HEK293 (cell line): Measurements from ENCODE around the gene DOCK1.

ENCODE experiments used
- CTCF ChIA-PET: fragments of 350-600 bp; formaldehyde crosslinking; extraction: SDS; loops from one replicate; lab custom pipeline; 2021; ENCODE audit warnings: antibody characterized with exemption; lab: Yijun Ruan, JAX
- POLR2A ChIA-PET: fragments of 300-600 bp; formaldehyde crosslinking; extraction: SDS; loops from one replicate; lab custom pipeline; 2020; ENCODE audit warnings: antibody characterized with exemption, inconsistent platforms; lab: Yijun Ruan, JAX
- H3K27ac ChIP-seq: fragments of 200-500 bp; sonication (Bioruptor generic); 2 replicates; pipeline ENCODE4 v1.5.1; 2014; ENCODE audit warnings: low read depth, low read length, control low read depth, inconsistent platforms; ENCODE audit errors: extremely low read depth
- H3K36me3 ChIP-seq, 2 experiments: fragments of 200-500 bp in 1 of 2; sonication (Bioruptor generic) in 1 of 2; 1 replicate in 1 of 2; 2 replicates in 1 of 2; pipeline ENCODE4 v1.5.1; 2014 to 2017; ENCODE audit warnings: inconsistent platforms in 2 of 2, low read length in 2 of 2; ENCODE audit not compliant: control insufficient read depth in 2 of 2, insufficient read depth in 1 of 2
- H3K4me1 ChIP-seq: fragments of 200-500 bp; sonication (Bioruptor generic); 2 replicates; pipeline ENCODE4 v1.5.1; 2014; ENCODE audit warnings: mild to moderate bottlenecking, low read length, inconsistent platforms; ENCODE audit not compliant: control insufficient read depth, insufficient read depth
- H3K4me3 ChIP-seq: 2 replicates; pipeline ENCODE4 v1.5.1; 2011; ENCODE audit warnings: low read depth, mild to moderate bottlenecking, control low read depth, low read length, moderate library complexity
- H3K9me3 ChIP-seq: fragments of 200-500 bp; sonication (Bioruptor generic); 2 replicates; pipeline ENCODE4 v1.5.1; 2014; ENCODE audit warnings: low read depth, low read length, inconsistent platforms; ENCODE audit not compliant: control insufficient read depth, insufficient read depth
- BCL11A ChIP-seq: fragments of 450-650 bp; formaldehyde crosslinking; IDR thresholded peaks from 2 replicates; pipeline ENCODE4 v1.5.1; 2016; ENCODE audit warnings: low read depth, missing biosample characterization, missing genetic modification characterization
- GFI1B ChIP-seq: fragments of 450-650 bp; formaldehyde crosslinking; IDR thresholded peaks from 2 replicates; pipeline ENCODE4 v1.5.1; 2016; ENCODE audit warnings: missing biosample characterization, missing genetic modification characterization
- IKZF3 ChIP-seq: fragments of 450-650 bp; IDR thresholded peaks from 2 replicates; pipeline ENCODE4 v1.5.0; 2018; ENCODE audit warnings: missing biosample characterization, mild to moderate bottlenecking, missing genetic modification characterization, moderate library complexity
- PRDM1 ChIP-seq: fragments of 450-650 bp; formaldehyde crosslinking; IDR thresholded peaks from 2 replicates; pipeline ENCODE4; 2016; ENCODE audit warnings: missing biosample characterization, missing genetic modification characterization
- SCRT1 ChIP-seq: fragments of 450-650 bp; formaldehyde crosslinking; IDR thresholded peaks from 2 replicates; pipeline ENCODE4 v1.5.1; 2016; ENCODE audit warnings: missing biosample characterization, missing genetic modification characterization, borderline replicate concordance
- SCRT2 ChIP-seq: fragments of 450-650 bp; formaldehyde crosslinking; IDR thresholded peaks from 2 replicates; pipeline ENCODE4 v1.5.1; 2016; ENCODE audit warnings: missing biosample characterization, missing genetic modification characterization
- WT1 ChIP-seq: fragments of 450-650 bp; formaldehyde crosslinking; IDR thresholded peaks from 2 replicates; pipeline ENCODE4 v1.5.1; 2016; ENCODE audit warnings: missing biosample characterization, missing genetic modification characterization
- ZBTB8A ChIP-seq: fragments of 450-650 bp; formaldehyde crosslinking; IDR thresholded peaks from 2 replicates; pipeline ENCODE4 v1.5.1; 2016; ENCODE audit warnings: missing biosample characterization, missing genetic modification characterization
- ZFP41 ChIP-seq: fragments of 450-650 bp; formaldehyde crosslinking; IDR thresholded peaks from 2 replicates; pipeline ENCODE4 v1.5.1; 2016; ENCODE audit warnings: missing biosample characterization, missing genetic modification characterization, borderline replicate concordance
- ZNF114 ChIP-seq: fragments of 450-650 bp; formaldehyde crosslinking; IDR thresholded peaks from 2 replicates; pipeline ENCODE4 v1.5.0; 2017; ENCODE audit warnings: missing biosample characterization, missing genetic modification characterization
- ZNF169 ChIP-seq: fragments of 450-650 bp; formaldehyde crosslinking; IDR thresholded peaks from 2 replicates; pipeline ENCODE4 v1.5.1; 2016; ENCODE audit warnings: missing biosample characterization, missing genetic modification characterization
- ZNF184 ChIP-seq: fragments of 450-650 bp; IDR thresholded peaks from 2 replicates; pipeline ENCODE4 v1.5.1; 2018; ENCODE audit warnings: missing biosample characterization, mild to moderate bottlenecking, missing genetic modification characterization
- ZNF211 ChIP-seq: fragments of 450-650 bp; formaldehyde crosslinking; IDR thresholded peaks from 2 replicates; pipeline ENCODE4 v1.5.1; 2016; ENCODE audit warnings: low read depth, missing biosample characterization, missing genetic modification characterization
- ZNF366 ChIP-seq: fragments of 450-650 bp; formaldehyde crosslinking; conservative IDR thresholded peaks from 2 replicates; pipeline ENCODE4 v1.5.1; 2016; ENCODE audit warnings: missing biosample characterization, missing genetic modification characterization
- ZNF426 ChIP-seq: fragments of 450-650 bp; formaldehyde crosslinking; IDR thresholded peaks from 2 replicates; pipeline ENCODE4 v1.5.1; 2017; ENCODE audit warnings: missing biosample characterization, missing genetic modification characterization, mild to moderate bottlenecking, inconsistent platforms, moderate library complexity
- ZNF48 ChIP-seq: fragments of 450-650 bp; formaldehyde crosslinking; IDR thresholded peaks from 2 replicates; pipeline ENCODE4 v1.5.1; 2016; ENCODE audit warnings: missing biosample characterization, missing genetic modification characterization
- ZNF521 ChIP-seq: fragments of 450-650 bp; formaldehyde crosslinking; IDR thresholded peaks from 2 replicates; pipeline ENCODE4 v1.5.1; 2017; ENCODE audit warnings: missing biosample characterization, mild to moderate bottlenecking, missing genetic modification characterization
- ZNF658 ChIP-seq: fragments of 450-650 bp; formaldehyde crosslinking; IDR thresholded peaks from 2 replicates; pipeline ENCODE4; 2016; ENCODE audit warnings: missing biosample characterization, missing genetic modification characterization
- ZNF660 ChIP-seq: fragments of 450-650 bp; IDR thresholded peaks from 2 replicates; pipeline ENCODE4 v1.5.1; 2018; ENCODE audit warnings: missing biosample characterization, mild to moderate bottlenecking, missing genetic modification characterization
- ZNF701 ChIP-seq: fragments of 450-650 bp; formaldehyde crosslinking; IDR thresholded peaks from 2 replicates; pipeline ENCODE4 v1.5.1; 2016; ENCODE audit warnings: missing biosample characterization, missing genetic modification characterization
- ZNF785 ChIP-seq: fragments of 450-650 bp; formaldehyde crosslinking; IDR thresholded peaks from 2 replicates; pipeline ENCODE4 v1.5.1; 2016; ENCODE audit warnings: missing biosample characterization, missing genetic modification characterization
- ZNF843 ChIP-seq: fragments of 450-650 bp; formaldehyde crosslinking; IDR thresholded peaks from 2 replicates; pipeline ENCODE4 v1.5.1; 2016; ENCODE audit warnings: missing biosample characterization, missing genetic modification characterization
- TF ChIP-seq, protein P1 (sequence below): fragments of 450-650 bp; formaldehyde crosslinking; IDR thresholded peaks from 2 replicates; pipeline ENCODE4 v1.5.1; 2016; ENCODE audit warnings: missing biosample characterization, missing genetic modification characterization
- TF ChIP-seq, protein P2 (sequence below): fragments of 450-650 bp; formaldehyde crosslinking; IDR thresholded peaks from 2 replicates; pipeline ENCODE4 v1.5.1; 2016; ENCODE audit warnings: missing biosample characterization, missing genetic modification characterization
- TF ChIP-seq, protein P3 (sequence below): fragments of 450-650 bp; formaldehyde crosslinking; IDR thresholded peaks from 2 replicates; pipeline ENCODE4 v1.5.1; 2016; ENCODE audit warnings: missing biosample characterization, missing genetic modification characterization
- TF ChIP-seq, protein P4 (sequence below): fragments of 450-650 bp; formaldehyde crosslinking; IDR thresholded peaks from 2 replicates; pipeline ENCODE4 v1.5.1; 2017; ENCODE audit warnings: missing biosample characterization, mild to moderate bottlenecking, missing genetic modification characterization, moderate library complexity
- TF ChIP-seq, protein P5 (sequence below): fragments of 450-650 bp; formaldehyde crosslinking; IDR thresholded peaks from 2 replicates; pipeline ENCODE4 v1.5.1; 2016; ENCODE audit warnings: missing biosample characterization, missing genetic modification characterization

DOCK1 gene

DNA sequence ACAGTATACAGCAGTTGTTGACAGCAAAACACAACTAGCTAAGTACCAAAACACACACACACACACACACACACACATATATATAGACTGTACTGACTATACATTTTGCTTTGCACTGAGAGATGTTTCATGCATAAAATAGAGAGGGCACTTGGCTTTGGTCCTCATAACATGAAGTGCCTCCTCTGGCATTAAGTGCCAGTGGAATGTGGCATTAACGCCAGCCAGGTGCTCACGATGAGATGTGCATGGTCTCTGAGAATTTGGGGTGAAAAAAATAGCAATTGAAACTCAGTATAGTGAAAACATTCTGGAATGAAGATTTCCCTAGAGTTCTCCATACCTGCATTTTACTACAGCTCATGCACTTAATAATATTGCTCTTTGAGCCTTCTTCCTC, 361.2 kb downstream of the DOCK1 start:
- TF ChIP-seq IKZF3 (tag by site-specific recombination) = no peak
- no peak for TF ChIP-seq GFI1B (tag by site-specific recombination)
- TF ChIP-seq SCRT2 = no peak
- TF ChIP-seq, protein P1, sequence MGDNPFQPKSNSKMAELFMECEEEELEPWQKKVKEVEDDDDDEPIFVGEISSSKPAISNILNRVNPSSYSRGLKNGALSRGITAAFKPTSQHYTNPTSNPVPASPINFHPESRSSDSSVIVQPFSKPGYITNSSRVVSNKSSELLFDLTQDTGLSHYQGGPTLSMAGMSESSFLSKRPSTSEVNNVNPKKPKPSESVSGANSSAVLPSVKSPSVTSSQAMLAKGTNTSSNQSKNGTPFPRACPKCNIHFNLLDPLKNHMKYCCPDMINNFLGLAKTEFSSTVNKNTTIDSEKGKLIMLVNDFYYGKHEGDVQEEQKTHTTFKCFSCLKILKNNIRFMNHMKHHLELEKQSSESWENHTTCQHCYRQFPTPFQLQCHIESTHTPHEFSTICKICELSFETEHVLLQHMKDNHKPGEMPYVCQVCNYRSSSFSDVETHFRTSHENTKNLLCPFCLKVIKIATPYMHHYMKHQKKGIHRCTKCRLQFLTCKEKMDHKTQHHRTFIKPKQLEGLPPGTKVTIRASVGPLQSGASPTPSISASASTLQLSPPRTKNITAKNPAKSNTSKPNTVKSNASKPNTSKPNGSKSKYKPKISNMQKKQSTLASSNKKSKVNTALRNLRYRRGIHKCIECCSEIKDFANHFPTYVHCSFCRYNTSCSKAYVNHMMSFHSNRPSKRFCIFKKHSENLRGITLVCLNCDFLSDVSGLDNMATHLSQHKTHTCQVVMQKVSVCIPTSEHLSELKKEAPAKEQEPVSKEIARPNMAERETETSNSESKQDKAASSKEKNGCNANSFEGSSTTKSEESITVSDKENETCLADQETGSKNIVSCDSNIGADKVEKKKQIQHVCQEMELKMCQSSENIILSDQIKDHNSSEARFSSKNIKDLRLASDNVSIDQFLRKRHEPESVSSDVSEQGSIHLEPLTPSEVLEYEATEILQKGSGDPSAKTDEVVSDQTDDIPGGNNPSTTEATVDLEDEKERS (tag by site-specific recombination) = no peak
- TF ChIP-seq, protein P2, sequence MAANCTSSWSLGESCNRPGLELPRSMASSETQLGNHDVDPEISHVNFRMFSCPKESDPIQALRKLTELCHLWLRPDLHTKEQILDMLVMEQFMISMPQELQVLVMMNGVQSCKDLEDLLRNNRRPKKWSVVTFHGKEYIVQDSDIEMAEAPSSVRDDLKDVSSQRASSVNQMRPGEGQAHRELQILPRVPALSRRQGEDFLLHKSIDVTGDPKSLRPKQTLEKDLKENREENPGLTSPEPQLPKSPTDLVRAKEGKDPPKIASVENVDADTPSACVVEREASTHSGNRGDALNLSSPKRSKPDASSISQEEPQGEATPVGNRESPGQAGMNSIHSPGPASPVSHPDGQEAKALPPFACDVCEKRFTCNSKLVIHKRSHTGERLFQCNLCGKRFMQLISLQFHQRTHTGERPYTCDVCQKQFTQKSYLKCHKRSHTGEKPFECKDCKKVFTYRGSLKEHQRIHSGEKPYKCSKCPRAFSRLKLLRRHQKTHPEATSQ = no peak
- no peak overlapping the region for H3K4me3 ChIP-seq
- H3K4me1 ChIP-seq = no peaks in the 10 kb centered on the region
- no peak overlapping the region for H3K27ac ChIP-seq
- CTCF ChIA-PET = no interaction called here
- H3K36me3 ChIP-seq = no peaks in the 10 kb centered on the region
- POLR2A ChIA-PET = no interaction called here
- no peaks in the 10 kb centered on the region for H3K9me3 ChIP-seq

DNA sequence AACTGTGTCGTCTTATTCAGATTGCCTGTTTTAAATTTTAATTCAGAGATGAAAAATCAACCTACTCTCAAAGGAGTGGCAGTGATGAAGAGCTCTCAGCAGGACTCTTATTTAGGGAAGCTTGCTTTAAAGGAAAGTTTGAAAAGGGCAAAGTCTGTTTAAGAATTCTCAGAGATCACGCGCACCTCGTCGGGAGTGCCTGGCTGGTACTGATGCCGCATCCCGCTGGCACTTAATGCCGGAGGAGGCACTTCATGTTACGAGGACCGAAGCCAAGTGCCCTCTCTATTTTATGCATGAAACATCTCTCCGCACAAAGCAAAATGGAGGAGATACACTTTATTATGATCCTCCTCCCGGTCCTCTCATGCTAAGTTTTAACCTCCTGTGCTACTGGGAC, 362.2 kb downstream of the DOCK1 start:
- Histone ChIP-seq H3K36me3 (no peaks in the 10 kb centered on the region), H3K4me1 (no peaks in the 10 kb centered on the region), H3K4me3 (no peak overlapping the region), H3K27ac (no peak overlapping the region), H3K9me3 (no peaks in the 10 kb centered on the region)
- CTCF ChIA-PET = no interaction called here
- no peak for TF ChIP-seq BCL11A (tag by site-specific recombination)
- TF ChIP-seq SCRT1 = no peak
- no peak for TF ChIP-seq ZNF48
- no peak for TF ChIP-seq ZNF660 (tag by site-specific recombination)
- no peak for TF ChIP-seq ZNF521 (tag by site-specific recombination)
- TF ChIP-seq ZNF785 (tag by site-specific recombination) = no peak
- POLR2A ChIA-PET = no interaction called here

DNA sequence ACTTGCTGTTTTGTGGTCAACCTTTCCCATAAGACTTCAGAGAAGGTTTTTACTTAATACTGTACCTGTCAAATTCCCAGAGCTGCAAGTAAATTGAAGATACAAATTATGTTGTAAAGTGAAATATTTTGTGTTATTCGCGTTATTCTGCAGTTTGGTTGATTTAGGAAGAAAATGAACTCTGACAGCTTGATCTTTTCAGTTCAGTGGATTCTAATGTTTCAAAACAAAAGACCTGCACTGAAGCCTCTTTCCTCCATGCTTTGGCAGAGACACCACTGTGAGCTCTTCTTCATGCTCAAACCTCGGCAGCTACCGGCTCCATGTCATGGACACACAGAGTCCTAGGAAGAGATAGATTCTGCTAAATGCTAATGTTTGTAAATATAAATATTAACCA, 366.8 kb downstream of the DOCK1 start:
- Histone ChIP-seq H3K9me3 (no peaks in the 10 kb centered on the region), H3K36me3 (no peaks in the 10 kb centered on the region), H3K4me1 (no peaks in the 10 kb centered on the region), H3K27ac (no peak overlapping the region), H3K4me3 (no peak overlapping the region)
- ChIA-PET POLR2A (no interaction called here), CTCF (no interaction called here)
- no peak for TF ChIP-seq ZNF701 (tag by site-specific recombination)
- no peak for TF ChIP-seq ZNF843 (tag by site-specific recombination)
- TF ChIP-seq ZNF114 (tag by site-specific recombination) = no peak
- TF ChIP-seq, protein P3, sequence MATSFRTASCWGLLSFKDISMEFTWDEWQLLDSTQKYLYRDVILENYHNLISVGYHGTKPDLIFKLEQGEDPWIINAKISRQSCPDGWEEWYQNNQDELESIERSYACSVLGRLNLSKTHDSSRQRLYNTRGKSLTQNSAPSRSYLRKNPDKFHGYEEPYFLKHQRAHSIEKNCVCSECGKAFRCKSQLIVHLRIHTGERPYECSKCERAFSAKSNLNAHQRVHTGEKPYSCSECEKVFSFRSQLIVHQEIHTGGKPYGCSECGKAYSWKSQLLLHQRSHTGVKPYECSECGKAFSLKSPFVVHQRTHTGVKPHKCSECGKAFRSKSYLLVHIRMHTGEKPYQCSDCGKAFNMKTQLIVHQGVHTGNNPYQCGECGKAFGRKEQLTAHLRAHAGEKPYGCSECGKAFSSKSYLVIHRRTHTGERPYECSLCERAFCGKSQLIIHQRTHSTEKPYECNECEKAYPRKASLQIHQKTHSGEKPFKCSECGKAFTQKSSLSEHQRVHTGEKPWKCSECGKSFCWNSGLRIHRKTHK = no peak
- TF ChIP-seq ZNF366 (tag by site-specific recombination) = no peak
- TF ChIP-seq, protein P4, sequence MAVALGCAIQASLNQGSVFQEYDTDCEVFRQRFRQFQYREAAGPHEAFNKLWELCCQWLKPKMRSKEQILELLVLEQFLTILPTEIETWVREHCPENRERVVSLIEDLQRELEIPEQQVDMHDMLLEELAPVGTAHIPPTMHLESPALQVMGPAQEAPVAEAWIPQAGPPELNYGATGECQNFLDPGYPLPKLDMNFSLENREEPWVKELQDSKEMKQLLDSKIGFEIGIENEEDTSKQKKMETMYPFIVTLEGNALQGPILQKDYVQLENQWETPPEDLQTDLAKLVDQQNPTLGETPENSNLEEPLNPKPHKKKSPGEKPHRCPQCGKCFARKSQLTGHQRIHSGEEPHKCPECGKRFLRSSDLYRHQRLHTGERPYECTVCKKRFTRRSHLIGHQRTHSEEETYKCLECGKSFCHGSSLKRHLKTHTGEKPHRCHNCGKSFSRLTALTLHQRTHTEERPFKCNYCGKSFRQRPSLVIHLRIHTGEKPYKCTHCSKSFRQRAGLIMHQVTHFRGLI (tag by site-specific recombination) = no peak
- no peak for TF ChIP-seq ZNF169
- TF ChIP-seq ZNF211 (tag by site-specific recombination) = no peak
- TF ChIP-seq SCRT2 = no peak
- TF ChIP-seq ZNF184 = no peak
- TF ChIP-seq ZBTB8A (tag by site-specific recombination) = no peak
- TF ChIP-seq ZNF426 (tag by site-specific recombination) = no peak
- TF ChIP-seq ZFP41 (tag by site-specific recombination) = no peak
- no peak for TF ChIP-seq PRDM1 (tag by site-specific recombination)
- TF ChIP-seq WT1 = no peak
- TF ChIP-seq, protein P5, sequence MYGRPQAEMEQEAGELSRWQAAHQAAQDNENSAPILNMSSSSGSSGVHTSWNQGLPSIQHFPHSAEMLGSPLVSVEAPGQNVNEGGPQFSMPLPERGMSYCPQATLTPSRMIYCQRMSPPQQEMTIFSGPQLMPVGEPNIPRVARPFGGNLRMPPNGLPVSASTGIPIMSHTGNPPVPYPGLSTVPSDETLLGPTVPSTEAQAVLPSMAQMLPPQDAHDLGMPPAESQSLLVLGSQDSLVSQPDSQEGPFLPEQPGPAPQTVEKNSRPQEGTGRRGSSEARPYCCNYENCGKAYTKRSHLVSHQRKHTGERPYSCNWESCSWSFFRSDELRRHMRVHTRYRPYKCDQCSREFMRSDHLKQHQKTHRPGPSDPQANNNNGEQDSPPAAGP (tag by site-specific recombination) = no peak
- no peak for TF ChIP-seq ZNF658 (tag by site-specific recombination)
